K562 (cell line): ENCODE data around the gene ERVFRD-1. TPM values are rescaled to one million over a fixed set of nuclear protein-coding genes. Genes with fewer than 3 reads are reported as not detected.

Source experiments
- ATAC-seq: fragments of 200-7000 bp; cut with Tn5 transposase; 3 replicates; pipeline ENCODE4 v1.9.1; 2020; ENCODE audit warnings: moderate library complexity
- BruUV-seq: library from RNA; stranded (reverse); fragments of 400-500 nt; replicated peaks from 2 replicates; lab custom pipeline; 2021; lab: Mats Ljungman, UMichigan
- CTCF ChIA-PET: fragments of 300-600 bp; formaldehyde crosslinking; extraction: SDS; loops from one replicate; lab custom pipeline; 2021; ENCODE audit warnings: low intra/inter-chr PET ratio; lab: Yijun Ruan, JAX
- POLR2A ChIA-PET: fragments of 300-600, 350-650 bp; sonication (Branson Sonifier 250); formaldehyde crosslinking; extraction: SDS; loops from one replicate; lab custom pipeline; 2021; ENCODE audit warnings: antibody characterized with exemption, inconsistent platforms; lab: Yijun Ruan, JAX
- DNase-seq, 4 experiments: peaks; one replicate each; pipeline versions ENCODE4 v3.0.0 to v3.0.0-alpha.2; 2011 to 2018; ENCODE audit warnings: low spot score in 3 of 4, mixed read lengths in 3 of 4; ENCODE audit errors: extremely low read depth in 1 of 4
- FAIRE-seq: peaks from 2 replicates; lab custom pipeline; 2011; peaks lifted over from hg19 to GRCh38; lab: Jason Lieb, UNC
- H2AFZ ChIP-seq: 2 replicates; pipeline ENCODE4 v1.6.0; 2011; ENCODE audit warnings: low read depth, low read length, control low read depth, inconsistent platforms
- H3K27ac ChIP-seq: fragments of 200-600 bp; 3 replicates; pipeline ENCODE4 v1.8.0; 2011; ENCODE audit warnings: low read depth, mild to moderate bottlenecking, control low read depth, inconsistent platforms, low read length, moderate library complexity, mixed read lengths; ENCODE audit errors: extremely low read depth
- H3K27me3 ChIP-seq, 2 experiments: fragments of 300-600 bp in 1 of 2; 2 replicates in 1 of 2; 3 replicates in 1 of 2; pipeline versions ENCODE4 v1.6.0 to v1.8.0; 2011; ENCODE audit warnings: inconsistent platforms in 2 of 2, low read length in 2 of 2, mild to moderate bottlenecking in 1 of 2, mixed read lengths in 1 of 2, moderate library complexity in 1 of 2; ENCODE audit not compliant: control insufficient read depth in 2 of 2, insufficient read depth in 2 of 2
- H3K36me3 ChIP-seq: fragments of 300-600 bp; 3 replicates; pipeline ENCODE4 v1.8.0; 2011; ENCODE audit warnings: mild to moderate bottlenecking, low read length, inconsistent platforms; ENCODE audit not compliant: control insufficient read depth, insufficient read depth
- H3K4me1 ChIP-seq, 2 experiments: fragments of 200-600 bp in 1 of 2; replicated peaks in 1 of 2; 2 replicates in 1 of 2; 3 replicates in 1 of 2; pipeline versions ENCODE4 v1.5.1 to v1.8.0; 2011; ENCODE audit warnings: inconsistent platforms in 2 of 2, low read length in 2 of 2, mild to moderate bottlenecking in 1 of 2, mixed read lengths in 1 of 2, moderate library complexity in 1 of 2; ENCODE audit not compliant: control insufficient read depth in 2 of 2, insufficient read depth in 2 of 2
- H3K4me2 ChIP-seq: 2 replicates; pipeline ENCODE4 v1.6.1; 2011; ENCODE audit warnings: low read length, control low read depth, inconsistent platforms, mixed read lengths; ENCODE audit not compliant: insufficient read depth
- H3K4me3 ChIP-seq: fragments of 200-600 bp; sonication (generic), shearing (Covaris generic); 2 replicates; pipeline ENCODE4 v1.5.1; 2016; ENCODE audit warnings: control low read depth, inconsistent platforms
- H3K79me2 ChIP-seq: fragments of 200-600 bp; 3 replicates; pipeline ENCODE4 v1.8.0; 2011; ENCODE audit warnings: low read length, inconsistent platforms; ENCODE audit not compliant: control insufficient read depth, insufficient read depth
- H3K9ac ChIP-seq, 2 experiments: 2 replicates each; pipeline versions ENCODE4 v1.6.0 to v1.6.1; 2011; ENCODE audit warnings: low read depth in 2 of 2, low read length in 2 of 2, control low read depth in 1 of 2, inconsistent platforms in 1 of 2, mild to moderate bottlenecking in 1 of 2, mixed read lengths in 1 of 2; ENCODE audit not compliant: insufficient read depth in 1 of 2
- H3K9me1 ChIP-seq: one replicate; pipeline ENCODE4 v1.6.0; 2011; ENCODE audit warnings: inconsistent platforms, mild to moderate bottlenecking, low read length, moderate library complexity; ENCODE audit not compliant: control insufficient read depth, insufficient read depth
- H3K9me3 ChIP-seq: replicated peaks from 2 replicates; pipeline ENCODE4 v1.5.1; 2011; ENCODE audit warnings: low read depth, low read length, inconsistent platforms; ENCODE audit not compliant: control insufficient read depth, insufficient read depth
- H4K20me1 ChIP-seq: replicated peaks from 2 replicates; pipeline ENCODE4 v1.6.1; 2011; ENCODE audit warnings: low read length, inconsistent platforms, mixed read lengths; ENCODE audit not compliant: control insufficient read depth, insufficient read depth
- C11orf30 ChIP-seq: fragments of 450-650 bp; IDR thresholded peaks from 2 replicates; pipeline ENCODE4 v1.6.1; 2016; ENCODE audit warnings: low read depth, mild to moderate bottlenecking
- E4F1 ChIP-seq: fragments of 250-450 bp; sonication (Bioruptor Pico); IDR thresholded peaks from 2 replicates; pipeline ENCODE4 v1.5.0; 2021; ENCODE audit warnings: mild to moderate bottlenecking, borderline replicate concordance
- MXI1 ChIP-seq: IDR thresholded peaks from 2 replicates; pipeline ENCODE4 v1.6.1; 2011; ENCODE audit warnings: low read depth, mild to moderate bottlenecking, improper control_type of control experiment, low read length
- NEUROD1 ChIP-seq: fragments of 150-350 bp; IDR thresholded peaks from 2 replicates; pipeline ENCODE4 v1.6.1; 2014; ENCODE audit warnings: borderline replicate concordance, low read length, low read depth; ENCODE audit not compliant: partially characterized antibody
- NFXL1 ChIP-seq: fragments of 450-650 bp; formaldehyde crosslinking; IDR thresholded peaks from 2 replicates; pipeline ENCODE4 v1.4.0; 2021; ENCODE audit warnings: mild to moderate bottlenecking
- PHTF2 ChIP-seq: fragments of 250-450 bp; sonication (Bioruptor Pico); IDR thresholded peaks from 2 replicates; pipeline ENCODE4 v1.5.0; 2021; ENCODE audit warnings: mild to moderate bottlenecking
- POLR3G ChIP-seq: IDR thresholded peaks from 2 replicates; pipeline ENCODE4 v1.6.1; 2011; ENCODE audit not compliant: insufficient read length, insufficient replicate concordance; ENCODE audit errors: extremely low read depth
- SIRT6 ChIP-seq: IDR thresholded peaks from one replicate; pipeline ENCODE4 v1.6.1; 2012; ENCODE audit warnings: low read depth, mild to moderate bottlenecking, control low read depth, inconsistent platforms, low read length, moderate library complexity
- SPI1 ChIP-seq: IDR thresholded peaks from 2 replicates; pipeline ENCODE4 v1.6.1; 2011; ENCODE audit warnings: low read depth, low read length, control low read depth, borderline replicate concordance
- ZNF282 ChIP-seq: sonication (generic); formaldehyde crosslinking; IDR thresholded peaks from 2 replicates; pipeline ENCODE4 v1.8.1; 2023; ENCODE audit warnings: missing genetic modification reagents
- ZNF766 ChIP-seq: fragments of 200-800 bp; sonication (Bioruptor generic); conservative IDR thresholded peaks from 2 replicates; pipeline ENCODE4 v1.6.1; 2016; ENCODE audit warnings: missing genetic modification characterization, missing compliant biosample characterization
- in situ Hi-C: fragments of 300-500 bp; cut with MboI; formaldehyde crosslinking; loops from 4 replicates; pipeline ENCODE4 v1.15.0; 2018; ENCODE audit warnings: inconsistent platforms, mixed read lengths
- intact Hi-C: fragments of 100-400 bp; cut with micrococcal nuclease; formaldehyde crosslinking; loops from 2 replicates; pipeline ENCODE4 v1.14.2; 2022
- polyA plus RNA-seq, 8 experiments: library from polyadenylated mRNA; depleted of rRNA in 4 of 8; stranded (reverse) in 5 of 8; unstranded in 3 of 8; fragments of >200 nt; fragmentation: Nextera tagmentation in 2 of 8; fragmentation: Illumina TruSeq in 1 of 8; extraction: Ambion mirVana in 2 of 8; extraction: Trizol in 1 of 8; gene quantifications; 2 replicates each; pipeline versions ENCODE4 v1.2.1 to v1.2.3, GENCODE V29; 2011 to 2014; ENCODE audit warnings: inconsistent platforms in 1 of 8, missing spikeins in 1 of 8
- total RNA-seq, 7 experiments: library from RNA; depleted of rRNA in 6 of 7; stranded (reverse); fragments of >200 nt in 6 of 7; fragmentation: Illumina TruSeq in 2 of 7; extraction: Trizol in 2 of 7; gene quantifications; 2 replicates each; pipeline versions ENCODE4 v1.2.1 to v1.2.3, GENCODE V29; 2011 to 2021; ENCODE audit warnings: low replicate concordance in 1 of 7
- TF ChIP-seq, protein P1 (sequence below): sonication (generic); formaldehyde crosslinking; IDR thresholded peaks from 2 replicates; pipeline ENCODE4 v1.8.1; 2023; ENCODE audit warnings: missing genetic modification reagents, mild to moderate bottlenecking, borderline replicate concordance
- TF ChIP-seq, protein P2 (sequence below), 2 experiments: fragments of 250-450 bp in 1 of 2; fragments of 450-650 bp in 1 of 2; sonication (Bioruptor Pico) in 1 of 2; IDR thresholded peaks; 2 replicates each; pipeline versions ENCODE4 v1.6.1 to v1.8.0; 2016 to 2021; ENCODE audit warnings: mild to moderate bottlenecking in 2 of 2, moderate library complexity in 2 of 2, missing compliant biosample characterization in 1 of 2, missing genetic modification characterization in 1 of 2
- TF ChIP-seq, protein P3 (sequence below): conservative IDR thresholded peaks from 2 replicates; pipeline ENCODE4 v1.6.1; 2011; ENCODE audit warnings: low read depth, mild to moderate bottlenecking, low read length; ENCODE audit not compliant: control insufficient read depth

ERVFRD-1 gene
- total and polyA plus RNA-seq, 9 of the 15 experiments (the other 6 are each of a cell fraction or from before 2014, with no cell fraction given): 0.05 to 0.14 (median 0.09) TPM; not detected in 2

- Histone ChIP-seq H3K4me2 (no peak overlapping the region), H3K9ac (no peak overlapping the region), H2AFZ (no peak overlapping the region), H3K4me1 (no peaks in the 10 kb centered on the region), H3K9me1 (no peaks in the 10 kb centered on the region), H3K27ac (no peak overlapping the region), H3K9me3 (no peaks in the 10 kb centered on the region), H4K20me1 (no peaks in the 10 kb centered on the region), H3K4me3 (no peak overlapping the region), H3K27me3 (no peaks in the 10 kb centered on the region), H3K36me3 (peaks cover 20% of the 10 kb centered on the region), H3K79me2 (no peaks in the 10 kb centered on the region)
- ChIA-PET CTCF (no interaction called here), POLR2A (interaction anchor here (0.6 to 1.8 kb wide), 4 partner anchors 9 to 360 kb away, joined by 3 to 7 read pairs (median 4); no protein-coding TSS in a partner anchor)
- FAIRE-seq (no peak), DNase-seq (no peak), ATAC-seq (no peak)
- in situ Hi-C loops: no loop called here
- intact Hi-C loops: no loop called here
- BruUV-seq: no TSS peak
- no peak for TF ChIP-seq NFXL1 (CRISPR knock-in tag)
- TF ChIP-seq, protein P1, sequence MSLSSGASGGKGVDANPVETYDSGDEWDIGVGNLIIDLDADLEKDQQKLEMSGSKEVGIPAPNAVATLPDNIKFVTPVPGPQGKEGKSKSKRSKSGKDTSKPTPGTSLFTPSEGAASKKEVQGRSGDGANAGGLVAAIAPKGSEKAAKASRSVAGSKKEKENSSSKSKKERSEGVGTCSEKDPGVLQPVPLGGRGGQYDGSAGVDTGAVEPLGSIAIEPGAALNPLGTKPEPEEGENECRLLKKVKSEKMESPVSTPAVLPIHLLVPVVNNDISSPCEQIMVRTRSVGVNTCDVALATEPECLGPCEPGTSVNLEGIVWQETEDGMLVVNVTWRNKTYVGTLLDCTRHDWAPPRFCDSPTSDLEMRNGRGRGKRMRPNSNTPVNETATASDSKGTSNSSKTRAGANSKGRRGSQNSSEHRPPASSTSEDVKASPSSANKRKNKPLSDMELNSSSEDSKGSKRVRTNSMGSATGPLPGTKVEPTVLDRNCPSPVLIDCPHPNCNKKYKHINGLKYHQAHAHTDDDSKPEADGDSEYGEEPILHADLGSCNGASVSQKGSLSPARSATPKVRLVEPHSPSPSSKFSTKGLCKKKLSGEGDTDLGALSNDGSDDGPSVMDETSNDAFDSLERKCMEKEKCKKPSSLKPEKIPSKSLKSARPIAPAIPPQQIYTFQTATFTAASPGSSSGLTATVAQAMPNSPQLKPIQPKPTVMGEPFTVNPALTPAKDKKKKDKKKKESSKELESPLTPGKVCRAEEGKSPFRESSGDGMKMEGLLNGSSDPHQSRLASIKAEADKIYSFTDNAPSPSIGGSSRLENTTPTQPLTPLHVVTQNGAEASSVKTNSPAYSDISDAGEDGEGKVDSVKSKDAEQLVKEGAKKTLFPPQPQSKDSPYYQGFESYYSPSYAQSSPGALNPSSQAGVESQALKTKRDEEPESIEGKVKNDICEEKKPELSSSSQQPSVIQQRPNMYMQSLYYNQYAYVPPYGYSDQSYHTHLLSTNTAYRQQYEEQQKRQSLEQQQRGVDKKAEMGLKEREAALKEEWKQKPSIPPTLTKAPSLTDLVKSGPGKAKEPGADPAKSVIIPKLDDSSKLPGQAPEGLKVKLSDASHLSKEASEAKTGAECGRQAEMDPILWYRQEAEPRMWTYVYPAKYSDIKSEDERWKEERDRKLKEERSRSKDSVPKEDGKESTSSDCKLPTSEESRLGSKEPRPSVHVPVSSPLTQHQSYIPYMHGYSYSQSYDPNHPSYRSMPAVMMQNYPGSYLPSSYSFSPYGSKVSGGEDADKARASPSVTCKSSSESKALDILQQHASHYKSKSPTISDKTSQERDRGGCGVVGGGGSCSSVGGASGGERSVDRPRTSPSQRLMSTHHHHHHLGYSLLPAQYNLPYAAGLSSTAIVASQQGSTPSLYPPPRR (CRISPR knock-in tag): no peak
- TF ChIP-seq, protein P2, sequence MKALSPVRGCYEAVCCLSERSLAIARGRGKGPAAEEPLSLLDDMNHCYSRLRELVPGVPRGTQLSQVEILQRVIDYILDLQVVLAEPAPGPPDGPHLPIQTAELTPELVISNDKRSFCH (CRISPR knock-in tag; IDR thresholded peaks at IDR 0.05): no peak
- TF ChIP-seq, protein P2 (tag; IDR thresholded peaks at IDR 0.05): no peak
- TF ChIP-seq, protein P3, sequence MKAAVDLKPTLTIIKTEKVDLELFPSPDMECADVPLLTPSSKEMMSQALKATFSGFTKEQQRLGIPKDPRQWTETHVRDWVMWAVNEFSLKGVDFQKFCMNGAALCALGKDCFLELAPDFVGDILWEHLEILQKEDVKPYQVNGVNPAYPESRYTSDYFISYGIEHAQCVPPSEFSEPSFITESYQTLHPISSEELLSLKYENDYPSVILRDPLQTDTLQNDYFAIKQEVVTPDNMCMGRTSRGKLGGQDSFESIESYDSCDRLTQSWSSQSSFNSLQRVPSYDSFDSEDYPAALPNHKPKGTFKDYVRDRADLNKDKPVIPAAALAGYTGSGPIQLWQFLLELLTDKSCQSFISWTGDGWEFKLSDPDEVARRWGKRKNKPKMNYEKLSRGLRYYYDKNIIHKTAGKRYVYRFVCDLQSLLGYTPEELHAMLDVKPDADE: no peak
- TF ChIP-seq NEUROD1: no peak
- no peak for TF ChIP-seq ZNF282
- TF ChIP-seq C11orf30: no peak
- TF ChIP-seq SIRT6: no peak
- no peak for TF ChIP-seq PHTF2 (CRISPR knock-in tag)
- no peak for TF ChIP-seq ZNF766 (CRISPR knock-in tag)
- TF ChIP-seq MXI1: no peak
- no peak for TF ChIP-seq SPI1
- no peak for TF ChIP-seq POLR3G
- TF ChIP-seq E4F1 (CRISPR knock-in tag): no peak
Observed at GRCh38 chr6:11136809-11137208, 25.3 kb upstream of the ERVFRD-1 start.
